H1 (cell line): ENCODE results near the gene NXPH4. TPM values are rescaled to one million over a fixed set of nuclear protein-coding genes. Genes with fewer than 3 reads are reported as not detected.

ENCODE experiments used
- CTCF ChIA-PET: fragments of 300-600 bp; sonication (Branson Sonifier 250); formaldehyde crosslinking; loops from one replicate; lab custom pipeline; 2021; ENCODE audit not compliant: partially characterized antibody; lab: Charles Lee
- POLR2A ChIA-PET: fragments of 300-600 bp; sonication (Branson Sonifier 250); formaldehyde crosslinking; loops from one replicate; lab custom pipeline; 2021; ENCODE audit warnings: inconsistent platforms; ENCODE audit not compliant: partially characterized antibody; lab: Charles Lee
- DNase-seq, 2 experiments: peaks; one replicate each; pipeline versions ENCODE4 v3.0.0 to v3.0.0-alpha.2; 2010 to 2022; ENCODE audit warnings: low spot score in 2 of 2, low read depth in 1 of 2, mixed read lengths in 1 of 2
- FAIRE-seq: peaks from 2 replicates; lab custom pipeline; 2011; peaks lifted over from hg19 to GRCh38; lab: Jason Lieb, UNC
- H2AFZ ChIP-seq: 2 replicates; pipeline ENCODE4 v1.8.1; 2012; ENCODE audit warnings: low read length, inconsistent platforms
- H2AK5ac ChIP-seq: 2 replicates; pipeline ENCODE4 v1.6.1; 2013; ENCODE audit warnings: low read depth, low read length
- H2BK120ac ChIP-seq: replicated peaks from 2 replicates; pipeline ENCODE3; 2013; ENCODE audit warnings: low read depth, low read length, inconsistent platforms
- H2BK12ac ChIP-seq: 2 replicates; pipeline ENCODE4 v1.6.1; 2013; ENCODE audit warnings: low read depth, low read length
- H2BK15ac ChIP-seq: 2 replicates; pipeline ENCODE4 v1.6.1; 2013; ENCODE audit warnings: low read length
- H2BK20ac ChIP-seq: 2 replicates; pipeline ENCODE4 v1.6.1; 2013; ENCODE audit warnings: low read length
- H2BK5ac ChIP-seq: 2 replicates; pipeline ENCODE4 v1.6.1; 2013; ENCODE audit warnings: low read depth, low read length
- H3K14ac ChIP-seq: 2 replicates; pipeline ENCODE4 v1.6.1; 2013; ENCODE audit warnings: inconsistent platforms; ENCODE audit not compliant: insufficient read length
- H3K18ac ChIP-seq: 2 replicates; pipeline ENCODE4 v1.6.1; 2013; ENCODE audit warnings: low read length; ENCODE audit errors: extremely low read depth
- H3K23ac ChIP-seq: 2 replicates; pipeline ENCODE4 v1.6.1; 2013; ENCODE audit warnings: inconsistent platforms; ENCODE audit not compliant: insufficient read length
- H3K23me2 ChIP-seq: 2 replicates; pipeline ENCODE4 v1.6.1; 2013; ENCODE audit warnings: low read depth, low read length
- H3K27ac ChIP-seq: 2 replicates; pipeline ENCODE4 v1.6.1; 2011; ENCODE audit warnings: low read depth, low read length, inconsistent platforms
- H3K27me3 ChIP-seq, 4 experiments: replicated peaks in 1 of 4; 1 replicate in 1 of 4; 2 replicates in 3 of 4; pipeline versions ENCODE4 v1.6.1 to v1.8.1; 2011 to 2013; ENCODE audit warnings: low read length in 3 of 4, mild to moderate bottlenecking in 3 of 4, inconsistent platforms in 2 of 4, mixed read lengths in 2 of 4, moderate library complexity in 1 of 4; ENCODE audit not compliant: control insufficient read depth in 3 of 4, insufficient read depth in 3 of 4; ENCODE audit errors: extremely low read depth in 1 of 4
- H3K36me3 ChIP-seq, 4 experiments: 2 replicates each; pipeline versions ENCODE4 v1.6.1 to v1.8.1; 2011 to 2013; ENCODE audit warnings: mild to moderate bottlenecking in 4 of 4, low read length in 3 of 4, moderate library complexity in 2 of 4, control low read depth in 1 of 4, inconsistent platforms in 1 of 4; ENCODE audit not compliant: insufficient read depth in 4 of 4, control insufficient read depth in 2 of 4
- H3K4ac ChIP-seq: replicated peaks from 2 replicates; pipeline ENCODE3; 2013; ENCODE audit warnings: low read length, low read depth, mixed read lengths, inconsistent platforms; ENCODE audit not compliant: insufficient read length
- H3K4me1 ChIP-seq, 4 experiments: replicated peaks in 1 of 4; 1 replicate in 1 of 4; 2 replicates in 3 of 4; pipeline versions ENCODE4 v1.6.1 to v1.8.1; 2011 to 2013; ENCODE audit warnings: low read length in 3 of 4, inconsistent platforms in 2 of 4, mixed read lengths in 1 of 4; ENCODE audit not compliant: insufficient read depth in 4 of 4, control insufficient read depth in 3 of 4
- H3K4me2 ChIP-seq, 2 experiments: 2 replicates each; pipeline versions ENCODE4 v1.6.1 to v1.8.1; 2011 to 2013; ENCODE audit warnings: low read depth in 2 of 2, low read length in 2 of 2, control low read depth in 1 of 2, inconsistent platforms in 1 of 2, mild to moderate bottlenecking in 1 of 2; ENCODE audit not compliant: insufficient read depth in 1 of 2
- H3K4me3 ChIP-seq, 4 experiments: fragments of 200-600, 300-600 bp in 1 of 4; sonication (generic), shearing (Covaris generic), sonication (Bioruptor Twin) in 1 of 4; 2 replicates each; pipeline versions ENCODE4 v1.5.1 to v1.8.1; 2011 to 2016; ENCODE audit warnings: low read length in 4 of 4, low read depth in 3 of 4, control low read depth in 2 of 4, inconsistent platforms in 2 of 4, mild to moderate bottlenecking in 2 of 4, mixed read lengths in 1 of 4, moderate library complexity in 1 of 4; ENCODE audit not compliant: insufficient read depth in 2 of 4; ENCODE audit errors: extremely low read depth in 1 of 4
- H3K56ac ChIP-seq: replicated peaks from 2 replicates; pipeline ENCODE3; 2013; ENCODE audit warnings: low read depth, mild to moderate bottlenecking, mixed read lengths, low read length, inconsistent platforms; ENCODE audit not compliant: insufficient read length
- H3K79me1 ChIP-seq: 2 replicates; pipeline ENCODE4 v1.6.1; 2013; ENCODE audit warnings: low read depth, low read length, control low read depth
- H3K79me2 ChIP-seq, 2 experiments: 2 replicates each; pipeline versions ENCODE4 v1.6.1 to v1.8.1; 2012 to 2013; ENCODE audit warnings: low read length in 2 of 2, mild to moderate bottlenecking in 2 of 2, inconsistent platforms in 1 of 2; ENCODE audit not compliant: insufficient read depth in 2 of 2, control insufficient read depth in 1 of 2
- H3K9ac ChIP-seq, 4 experiments: replicated peaks in 1 of 4; 1 replicate in 1 of 4; 2 replicates in 3 of 4; pipeline versions ENCODE4 v1.6.1 to v1.8.1; 2011 to 2013; ENCODE audit warnings: low read depth in 3 of 4, low read length in 3 of 4, control low read depth in 2 of 4, mild to moderate bottlenecking in 2 of 4, moderate library complexity in 2 of 4, inconsistent platforms in 1 of 4; ENCODE audit errors: extremely low read depth in 1 of 4
- H3K9me3 ChIP-seq, 2 experiments: 2 replicates each; pipeline versions ENCODE4 v1.6.1 to v1.8.1; 2012 to 2013; ENCODE audit warnings: mild to moderate bottlenecking in 2 of 2, moderate library complexity in 2 of 2, control low read depth in 1 of 2, inconsistent platforms in 1 of 2, low read depth in 1 of 2, low read length in 1 of 2, mixed read lengths in 1 of 2; ENCODE audit not compliant: insufficient read depth in 2 of 2
- H4K20me1 ChIP-seq, 2 experiments: replicated peaks in 1 of 2; 2 replicates each; pipeline versions ENCODE3 to v1.8.1; 2011 to 2013; ENCODE audit warnings: inconsistent platforms in 2 of 2, low read length in 2 of 2, mild to moderate bottlenecking in 1 of 2; ENCODE audit not compliant: insufficient read depth in 2 of 2, control insufficient read depth in 1 of 2
- H4K5ac ChIP-seq: 2 replicates; pipeline ENCODE4 v1.6.1; 2013; ENCODE audit warnings: low read length, low read depth, mixed read lengths, inconsistent platforms; ENCODE audit not compliant: insufficient read length
- H4K8ac ChIP-seq: 2 replicates; pipeline ENCODE4 v1.8.0; 2013; ENCODE audit warnings: mild to moderate bottlenecking, moderate library complexity, low read length, inconsistent platforms; ENCODE audit not compliant: insufficient read depth; ENCODE audit errors: extremely low read depth
- H4K91ac ChIP-seq: replicated peaks from 2 replicates; pipeline ENCODE3; 2013; ENCODE audit warnings: low read length, mixed read lengths, inconsistent platforms; ENCODE audit not compliant: insufficient read length
- ASH2L ChIP-seq: fragments of 200-600, 300-600 bp; sonication (generic); IDR thresholded peaks from one replicate; pipeline ENCODE4 v1.7.1; 2017; ENCODE audit warnings: low read length
- BACH1 ChIP-seq: IDR thresholded peaks from 2 replicates; pipeline ENCODE4 v1.6.1; 2012; ENCODE audit warnings: low read length, improper control_type of control experiment
- CHD1 ChIP-seq: IDR thresholded peaks from 2 replicates; pipeline ENCODE4 v1.6.1; 2012; ENCODE audit warnings: low read depth, low read length, improper control_type of control experiment
- KDM4A ChIP-seq: IDR thresholded peaks from one replicate; pipeline ENCODE4 v1.7.1; 2012; ENCODE audit warnings: low read depth, mild to moderate bottlenecking, moderate library complexity, low read length, inconsistent platforms; ENCODE audit not compliant: severe bottlenecking
- MAFK ChIP-seq: IDR thresholded peaks from 2 replicates; pipeline ENCODE4 v1.6.1; 2012; ENCODE audit warnings: low read depth, mild to moderate bottlenecking, improper control_type of control experiment, low read length
- RXRA ChIP-seq: IDR thresholded peaks from 2 replicates; pipeline ENCODE4 v1.6.1; 2011; ENCODE audit warnings: low read depth, mild to moderate bottlenecking, low read length, moderate library complexity; ENCODE audit not compliant: insufficient read depth
- SIX5 ChIP-seq: IDR thresholded peaks from 2 replicates; pipeline ENCODE4 v1.6.1; 2011; ENCODE audit warnings: mild to moderate bottlenecking, low read depth, low read length
- TCF12 ChIP-seq: IDR thresholded peaks from 2 replicates; pipeline ENCODE4 v1.6.1; 2011; ENCODE audit warnings: low read depth, mild to moderate bottlenecking, low read length
- WGBS, 2 experiments: shearing (Covaris generic) in 1 of 2; methylation state at CpG; one replicate each; pipeline versions ENCODE4 v1.1.6 to v1.1.7; 2013 to 2015; ENCODE audit warnings: low lambda C conversion rate in 2 of 2, mixed read lengths in 2 of 2, inconsistent platforms in 1 of 2, low coverage in 1 of 2, missing lambda C conversion rate in 1 of 2; ENCODE audit not compliant: insufficient replicate concordance in 2 of 2, insufficient coverage in 1 of 2, insufficient read length in 1 of 2; ENCODE audit errors: extremely low coverage in 1 of 2, missing lambda C conversion rate in 1 of 2; 5-methylcytosine and 5-hydroxymethylcytosine counted together
- polyA plus RNA-seq, 7 experiments: library from polyadenylated mRNA; depleted of rRNA in 3 of 7; stranded (reverse) in 5 of 7; unstranded in 2 of 7; fragments of >200 nt in 5 of 7; fragments of 200-250 nt in 2 of 7; gene quantifications; 1 replicate in 5 of 7; 2 replicates in 1 of 7; 4 replicates in 1 of 7; pipeline versions ENCODE4 v1.2.1 to v1.2.3, GENCODE V29; 2011 to 2013; ENCODE audit warnings: missing spikeins in 2 of 7, mixed read lengths in 2 of 7
- total RNA-seq: library from RNA; stranded (reverse); fragmentation: NEBNext Ultra II Directional; extraction: Animal tissue kit (Norgen Biotek cat#: 25700); gene quantifications from 2 replicates; pipeline ENCODE4 v1.2.1, GENCODE V29; 2021

Gene NXPH4
- total and polyA plus RNA-seq, 2 of the 8 experiments (the other 6 are each of a cell fraction or from before 2014, with no cell fraction given), result 0.92 to 1.7 TPM

- Histone ChIP-seq H3K18ac (no peak overlapping the region), H3K27me3 (no peaks in the 10 kb centered on the region), H4K5ac (no peak overlapping the region), H3K79me1 (no peaks in the 10 kb centered on the region; the same call in 1 of the 2 replicates), H2AK5ac (no peak overlapping the region), H3K36me3 (peaks cover 54 to 98% (median 91%) of the 10 kb centered on the region in 4 experiments), H3K9me3 (no peaks in the 10 kb centered on the region), H3K4me1 (no peaks in the 10 kb centered on the region), H3K79me2 (no peaks in the 10 kb centered on the region), H2BK20ac (no peak overlapping the region), H4K8ac (no peak overlapping the region), H4K20me1 (peaks cover 12 to 30% of the 10 kb centered on the region in 2 experiments), H3K9ac (no peak overlapping the region), H3K14ac (no peak overlapping the region), H3K27ac (no peak overlapping the region), H3K23ac (no peak overlapping the region), H3K4me3 (no peak overlapping the region), H3K56ac (no peak overlapping the region), H3K4me2 (no peak overlapping the region), H2BK120ac (no peak overlapping the region), H2BK5ac (no peak overlapping the region), H3K4ac (no peak overlapping the region), H3K23me2 (no peaks in the 10 kb centered on the region), H2BK15ac (no peak overlapping the region), H4K91ac (no peak overlapping the region), H2AFZ (no peak overlapping the region), H2BK12ac (no peak overlapping the region)
- WGBS, 2 experiments, result 95% methylated on average over 16 of the region's 16 CpGs; no CpG with 5 or more reads in 1 of the 2 experiments
- TF ChIP-seq ASH2L (no peak), BACH1 (no peak), TCF12 (no peak), MAFK (no peak), KDM4A (no peak), SIX5 (no peak), CHD1 (no peak), RXRA (no peak)
- DNase-seq, result no peak
- ChIA-PET CTCF (interaction anchor here (1.1 to 1.4 kb wide), 3 partner anchors 12 to 55 kb away, joined by 3 to 5 read pairs (median 3); no protein-coding TSS in a partner anchor), POLR2A (interaction anchor here (0.7 to 6.5 kb wide), 4 partner anchors 11 to 40 kb away, joined by 4 to 33 read pairs (median 4); partner anchors contain the start of gene SHMT2)
- no peak for FAIRE-seq
Observed at GRCh38 chr12:57201631-57202030, 15.0 kb upstream of the NXPH4 start.
